Umbilical cord (tissue), 2 donors: ENCODE results near the gene FYCO1. TPM values are rescaled to one million over a fixed set of nuclear protein-coding genes. Genes with fewer than 3 reads are reported as not detected.
A peak's percentile ranks its signal among the peaks of the same experiment; 100 is the strongest.
"Not testable (repeated sequence)": the region's sequence is repeated elsewhere in the genome, so short reads cannot be mapped to it uniquely, and the experiment has no call there.

Experiments
- DNase-seq: peaks from one replicate; pipeline ENCODE4 v3.0.0-alpha.2; 2015; ENCODE audit warnings: low spot score
- total RNA-seq: library from RNA; depleted of rRNA; stranded (reverse); fragments of >200 nt; gene quantifications from one replicate; pipeline ENCODE4 v1.2.3, GENCODE V29; 2014; ENCODE audit warnings: low replicate concordance; ENCODE audit not compliant: insufficient read depth

The FYCO1 gene
- 26.7 TPM for total RNA-seq

GRCh38 chr3:45995236-45996192 lies at the start of gene FYCO1:
TSS of gene FYCO1 (minus strand) at chr3:45995824. CDS start at chr3:45984910, 10,914 bp downstream.
- DNase-seq: peak; percentile 93

DNA sequence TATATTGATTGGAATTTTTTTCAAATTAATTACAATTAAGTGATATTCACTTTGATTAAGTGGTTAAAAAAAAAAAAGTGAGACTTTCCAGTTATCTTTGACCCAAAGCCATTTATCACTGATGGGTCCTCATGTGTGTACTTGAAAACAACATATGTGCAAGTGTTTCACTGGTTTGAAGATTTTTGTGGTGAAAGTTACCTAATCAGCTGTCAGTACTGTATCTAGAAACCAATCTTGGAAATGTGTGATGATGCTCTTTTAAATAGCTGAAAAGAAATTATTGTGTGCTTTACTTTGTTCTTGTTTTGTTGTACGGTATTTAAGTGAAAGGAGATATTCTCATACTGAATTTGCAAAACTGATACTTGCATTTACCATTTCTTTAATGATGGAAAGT lies 43.3 kb upstream of the FYCO1 start:
- no peak for DNase-seq

- DNase-seq: not testable (repeated sequence)
These were observed 42.4 kb upstream of the FYCO1 start for GRCh38 chr3:46038071-46038470.

- no peak for DNase-seq
These were observed 40.6 kb upstream of the FYCO1 start for GRCh38 chr3:46036191-46036590.

GRCh38 chr3:46031747-46032146 lies 36.1 kb upstream of the FYCO1 start:
- DNase-seq: no peak

GRCh38 chr3:46031269-46031668 lies 35.6 kb upstream of the FYCO1 start:
- no peak for DNase-seq

- no peak for DNase-seq
These were observed 35.0 kb upstream of the FYCO1 start for GRCh38 chr3:46030626-46031025.

DNA sequence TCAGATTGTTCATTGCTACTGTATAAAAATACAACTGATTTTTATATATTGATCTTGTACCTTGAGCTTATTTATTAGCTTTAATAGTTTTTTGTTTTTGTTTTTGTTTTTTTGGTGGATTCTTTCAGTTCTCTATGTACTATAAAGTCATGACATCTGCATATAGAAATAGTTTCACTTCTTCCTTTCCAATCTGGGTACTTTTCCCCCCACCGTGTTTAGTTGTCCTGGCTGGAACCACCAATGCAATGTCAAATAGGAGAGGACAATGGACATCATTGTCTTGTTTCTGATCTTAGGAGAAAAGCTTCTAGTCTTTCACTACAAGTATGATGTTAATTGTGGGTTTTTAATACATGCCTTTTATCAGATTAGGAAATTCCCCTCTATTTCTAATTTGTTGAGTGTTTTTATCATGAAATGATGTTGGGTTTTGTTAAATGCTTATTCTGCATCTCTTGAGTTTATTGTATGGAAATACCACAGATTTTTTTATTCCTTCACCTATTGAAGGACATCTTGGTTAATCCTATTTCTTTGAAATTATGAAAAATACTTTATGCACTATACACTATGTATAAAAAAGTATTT lies 34.4 kb upstream of the FYCO1 start:
- DNase-seq: no peak

DNA sequence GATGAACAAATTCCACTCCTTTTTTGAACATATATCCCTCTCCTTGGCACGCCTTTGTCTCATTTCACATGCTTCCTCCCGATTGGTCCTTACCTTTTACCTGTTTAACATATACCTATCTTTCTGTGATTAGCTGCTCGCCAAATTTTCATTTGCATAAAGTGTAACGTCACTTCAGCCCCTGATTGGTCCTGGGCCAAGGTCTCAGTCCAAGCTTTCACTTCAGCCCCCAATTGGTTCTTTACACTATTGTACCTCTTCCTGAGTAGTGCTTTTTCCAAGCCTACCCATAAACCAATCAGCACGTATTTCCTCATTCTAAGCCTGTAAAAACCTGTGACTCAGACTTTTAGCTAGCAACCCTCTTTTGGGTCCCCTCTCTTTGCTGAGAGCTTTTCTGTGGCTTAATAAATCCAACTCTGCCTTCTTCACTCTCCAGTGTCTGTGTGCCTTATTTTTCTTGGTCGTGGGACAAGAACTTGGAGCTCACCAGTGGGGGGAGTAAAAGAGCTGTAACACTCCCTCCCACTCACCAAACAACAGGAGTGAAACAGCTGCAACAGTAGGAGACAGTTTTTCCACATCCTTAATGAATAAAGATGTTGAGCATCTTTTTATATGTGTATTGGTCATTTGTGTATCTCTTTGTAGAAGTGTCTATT lies 32.2 kb upstream of the FYCO1 start:
- DNase-seq: no peak

DNA sequence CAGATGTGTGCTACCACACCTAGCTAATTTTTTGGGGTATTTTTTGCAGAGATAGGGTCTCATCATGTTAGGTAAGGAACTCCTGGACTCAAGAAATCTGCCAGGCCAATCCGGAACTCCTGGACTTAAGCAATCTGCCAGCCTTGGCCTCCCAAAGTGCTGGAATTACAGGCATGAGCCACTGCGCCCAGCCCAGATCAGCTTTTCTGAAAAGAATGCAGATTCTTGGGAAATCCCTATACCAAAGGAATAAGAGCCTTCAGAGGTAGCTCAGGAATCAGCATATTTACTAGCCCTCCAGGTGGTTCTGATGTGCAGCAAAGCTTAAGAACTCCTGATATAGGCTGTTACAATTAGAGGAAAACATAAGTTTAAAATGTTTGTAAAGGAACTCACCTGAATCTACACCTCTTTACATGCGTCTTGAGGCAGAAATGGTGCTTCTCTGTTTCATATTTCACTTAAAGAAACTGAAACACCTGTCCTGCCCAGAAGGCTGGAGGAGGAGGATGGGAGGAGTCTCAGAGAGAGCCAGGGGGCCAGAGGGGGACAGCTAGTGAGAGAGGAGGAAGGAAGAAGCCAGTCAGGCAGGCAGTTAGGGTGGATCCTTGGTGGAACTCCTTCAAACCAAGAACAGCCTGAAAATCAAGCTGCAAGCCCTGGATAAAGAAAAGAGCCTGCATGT lies 31.5 kb upstream of the FYCO1 start, which contains the start of gene XCR1:
Gene XCR1, minus strand, starts transcription at position 463 of the 685 bp plus-strand sequence. CDS start 5,536 bp downstream, outside the sequence.
- DNase-seq: no peak

- DNase-seq: no peak
These were observed 29.5 kb upstream of the FYCO1 start for GRCh38 chr3:46025139-46025538.

- no peak for DNase-seq
These were observed 28.5 kb upstream of the FYCO1 start for GRCh38 chr3:46024131-46024530.

- DNase-seq: no peak
These were observed 27.5 kb upstream of the FYCO1 start for GRCh38 chr3:46022909-46023785.

DNA sequence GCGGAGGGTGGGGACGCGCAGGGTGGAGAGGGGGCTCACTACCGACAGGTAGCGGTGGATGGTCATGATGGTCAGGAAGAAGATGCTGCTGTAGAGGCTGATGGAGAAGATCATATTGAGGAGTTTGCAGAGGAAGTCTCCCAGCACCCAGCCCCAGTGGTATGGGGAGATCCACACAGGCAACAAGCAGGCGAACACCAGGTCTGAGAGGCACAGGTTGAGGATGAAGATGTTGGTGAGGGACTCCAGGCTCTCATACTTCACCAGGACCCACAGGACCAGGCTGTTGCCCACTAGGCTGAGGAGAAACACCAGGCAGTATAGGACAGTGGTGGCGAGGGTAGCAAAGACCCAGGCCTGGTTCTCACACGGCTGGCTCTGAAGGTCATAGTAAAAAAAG lies 25.9 kb upstream of the FYCO1 start:
- DNase-seq: no peak

- DNase-seq: no peak
These were observed 25.3 kb upstream of the FYCO1 start for GRCh38 chr3:46020766-46021510.

- no peak for DNase-seq
These were observed 24.1 kb upstream of the FYCO1 start for GRCh38 chr3:46019707-46020106.

GRCh38 chr3:46017720-46018119 lies 22.1 kb upstream of the FYCO1 start:
- DNase-seq: no peak

- no peak for DNase-seq
These were observed 17.9 kb upstream of the FYCO1 start for GRCh38 chr3:46013316-46014094.

GRCh38 chr3:46012246-46012645 lies 16.6 kb upstream of the FYCO1 start:
- DNase-seq: no peak
